ENCODE results near the gene DSCAM.

The DSCAM gene

GRCh38 chr21:40603774-40604173 lies 243.2 kb downstream of the DSCAM start:
- DNase-seq = no peak

- DNase-seq = no peak
Observed at GRCh38 chr21:40602080-40602479, 244.9 kb downstream of the DSCAM start.

- no peak for DNase-seq
Observed at GRCh38 chr21:40595806-40596205, 251.2 kb downstream of the DSCAM start.

- no peak for DNase-seq
Observed at GRCh38 chr21:40587736-40588346, 259.1 kb downstream of the DSCAM start.

- no peak for DNase-seq
Observed at GRCh38 chr21:40586575-40586974, 260.4 kb downstream of the DSCAM start.

- DNase-seq = no peak
Observed at GRCh38 chr21:40577285-40578043, 269.5 kb downstream of the DSCAM start.

- DNase-seq = peak; percentile 39
Observed at GRCh38 chr21:40575976-40576375, 271.0 kb downstream of the DSCAM start.

GRCh38 chr21:40569357-40569756 lies 277.6 kb downstream of the DSCAM start:
- no peak for DNase-seq

- no peak for DNase-seq
Observed at GRCh38 chr21:40568807-40569206, 278.2 kb downstream of the DSCAM start.

GRCh38 chr21:40567501-40567900 lies 279.5 kb downstream of the DSCAM start:
- DNase-seq = peak; percentile 5

GRCh38 chr21:40566486-40566885 lies 280.5 kb downstream of the DSCAM start:
- DNase-seq = no peak

- no peak for DNase-seq
Observed at GRCh38 chr21:40564318-40564717, 282.6 kb downstream of the DSCAM start.

- DNase-seq = no peak
Observed at GRCh38 chr21:40563900-40564299, 283.1 kb downstream of the DSCAM start.

GRCh38 chr21:40562242-40563002 lies 284.5 kb downstream of the DSCAM start:
- DNase-seq = no peak

- no peak for DNase-seq
Observed at GRCh38 chr21:40556442-40556968, 290.5 kb downstream of the DSCAM start.

- DNase-seq = no peak
Observed at GRCh38 chr21:40555021-40555528, 291.9 kb downstream of the DSCAM start.

GRCh38 chr21:40553781-40554180 lies 293.2 kb downstream of the DSCAM start:
- no peak for DNase-seq

GRCh38 chr21:40547906-40548513 lies 298.9 kb downstream of the DSCAM start:
- DNase-seq = no peak

- no peak for DNase-seq
Observed at GRCh38 chr21:40546647-40547046, 300.3 kb downstream of the DSCAM start.

GRCh38 chr21:40540216-40540615 lies 306.7 kb downstream of the DSCAM start:
- no peak for DNase-seq

- DNase-seq = no peak
Observed at GRCh38 chr21:40534886-40535285, 312.1 kb downstream of the DSCAM start.

- DNase-seq = peak; percentile 17
Observed at GRCh38 chr21:40531431-40532110, 315.4 kb downstream of the DSCAM start.
